Measurements from ENCODE around the gene PRKCD.

GRCh38 chr3:53162672-53163443 is 1.8 kb downstream of the PRKCD start:
- peak in 1 of 6 experiments; percentile 26 for TF ChIP-seq CTCF (IDR thresholded peaks at IDR 0.05)
- TF ChIP-seq POLR2A (IDR thresholded peaks at IDR 0.05), result no peak
- no peak for TF ChIP-seq EP300 (IDR thresholded peaks at IDR 0.05)

Measured in upper lobe of left lung (tissue), 4 donors.